NCI-H1092 treated with DMSO at 0.1 percent for 48 hours (cell line): Measurements from ENCODE around the gene TBC1D28.
"Not testable (repeated sequence)": the region's sequence is repeated elsewhere in the genome, so short reads cannot be mapped to it uniquely, and the experiment has no call there.

Experiments used
- DNase-seq: peaks from one replicate; lab custom pipeline; 2025; lab: John Stamatoyannopoulos, UW

TBC1D28 gene

DNA sequence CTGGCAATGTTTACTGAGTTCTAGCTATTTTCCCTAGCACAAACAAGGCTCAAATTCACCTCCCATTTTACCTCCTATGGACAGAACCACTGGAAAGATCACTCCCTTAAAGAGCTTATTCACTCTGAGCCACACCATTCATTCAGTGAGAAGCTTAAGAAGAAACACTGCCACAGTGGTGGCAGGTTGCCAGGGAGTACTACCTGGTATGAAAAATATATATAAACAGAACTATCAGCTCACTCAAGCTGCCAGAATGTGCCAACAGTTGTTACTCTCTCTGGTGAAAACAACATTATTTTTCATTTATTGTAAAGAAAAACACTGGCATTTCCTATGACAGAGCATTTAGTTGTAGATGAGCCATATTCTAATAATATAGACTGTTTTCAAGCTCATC, 31.2 kb downstream of the TBC1D28 start:
- not testable (repeated sequence) for DNase-seq

DNA sequence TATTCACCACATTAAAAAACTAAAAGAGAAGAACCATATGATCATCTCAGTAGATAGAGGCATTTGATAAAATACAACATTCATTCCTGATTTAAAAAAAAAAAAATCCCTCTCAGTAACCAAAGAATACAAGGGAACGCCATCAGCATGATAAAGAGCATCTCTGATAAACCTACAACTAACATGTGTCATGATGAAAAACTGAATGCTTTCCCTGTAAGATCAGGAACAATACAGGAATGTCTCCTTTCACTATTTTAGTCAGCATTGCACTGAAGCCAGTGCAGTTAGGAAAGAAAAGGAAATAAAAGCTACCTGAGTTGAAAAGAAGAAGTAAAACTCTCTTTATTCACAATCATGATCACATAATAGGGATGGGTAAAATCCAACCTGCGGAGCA, 51.1 kb downstream of the TBC1D28 start:
- DNase-seq = not testable (repeated sequence)
